Right atrium auricular region (tissue), 2 donors: Measurements from ENCODE around the gene CD22. TPM values are rescaled to one million over a fixed set of nuclear protein-coding genes. Genes with fewer than 3 reads are reported as not detected.

Experiments
- DNase-seq: peaks from one replicate; pipeline ENCODE4 v3.0.0-alpha.2; 2019; ENCODE audit warnings: low spot score
- H3K27ac ChIP-seq, 2 donors: fragments of 200-600 bp; sonication (generic); 1 replicate in 1 of 2; 2 replicates in 1 of 2; pipeline ENCODE4 v1.5.1; 2016 to 2019
- H3K27me3 ChIP-seq, 2 donors: fragments of 200-600 bp; sonication (generic); one replicate each; pipeline versions ENCODE4 v1.5.1 to v1.6.0; 2017 to 2019
- H3K36me3 ChIP-seq: fragments of 200-600 bp; sonication (generic); one replicate; pipeline ENCODE4 v1.5.1; 2016
- H3K4me1 ChIP-seq, 2 donors: fragments of 200-600 bp; sonication (generic); one replicate each; pipeline versions ENCODE4 v1.5.1 to v1.6.0; 2017 to 2019
- H3K4me3 ChIP-seq, 2 donors: fragments of 200-600 bp; sonication (generic); 1 replicate in 1 of 2; 2 replicates in 1 of 2; pipeline ENCODE4 v1.5.1; 2017 to 2019; ENCODE audit warnings: mild to moderate bottlenecking in 1 of 2, moderate library complexity in 1 of 2
- H3K9me3 ChIP-seq, 2 donors: fragments of 200-600 bp; sonication (generic); one replicate each; pipeline ENCODE4 v1.5.1; 2019
- CTCF ChIP-seq, 2 donors: fragments of 200-600 bp; sonication (generic); IDR thresholded peaks; one replicate each; pipeline ENCODE4 v1.5.1; 2019; ENCODE audit warnings: antibody characterized with exemption in 2 of 2
- total RNA-seq, 2 donors: library from RNA; depleted of rRNA; stranded (reverse); fragments of >200 nt; gene quantifications; one replicate each; pipeline ENCODE4 v1.1.0, GENCODE V29; 2016

The CD22 gene
- total RNA-seq, 2 donors from 2014 or later = 1.4 TPM; not detected in 1

GRCh38 chr19:35302446-35302845, 26.5 kb upstream of the CD22 start:
- H3K4me1 ChIP-seq = no peaks in the 10 kb centered on the region
- H3K27ac ChIP-seq = no peak overlapping the region
- no peaks in the 10 kb centered on the region for H3K36me3 ChIP-seq
- DNase-seq = no peak
- no peak for TF ChIP-seq CTCF (IDR thresholded peaks at IDR 0.05)
- no peak overlapping the region for H3K4me3 ChIP-seq
- no peaks in the 10 kb centered on the region for H3K27me3 ChIP-seq
- H3K9me3 ChIP-seq = no peaks in the 10 kb centered on the region

- no peaks in the 10 kb centered on the region for H3K4me1 ChIP-seq
- H3K27ac ChIP-seq = no peak overlapping the region
- H3K27me3 ChIP-seq = no peaks in the 10 kb centered on the region
- no peak overlapping the region for H3K4me3 ChIP-seq
- no peaks in the 10 kb centered on the region for H3K36me3 ChIP-seq
- TF ChIP-seq CTCF (IDR thresholded peaks at IDR 0.05) = no peak
- H3K9me3 ChIP-seq = no peaks in the 10 kb centered on the region
- no peak for DNase-seq
Observed at GRCh38 chr19:35303357-35303915, 25.6 kb upstream of the CD22 start.

GRCh38 chr19:35304036-35304435, 25.0 kb upstream of the CD22 start:
- Histone ChIP-seq H3K4me3 (no peak overlapping the region), H3K4me1 (no peaks in the 10 kb centered on the region), H3K36me3 (no peaks in the 10 kb centered on the region), H3K27me3 (no peaks in the 10 kb centered on the region), H3K27ac (no peak overlapping the region), H3K9me3 (no peaks in the 10 kb centered on the region)
- no peak for DNase-seq
- TF ChIP-seq CTCF (IDR thresholded peaks at IDR 0.05) = no peak

GRCh38 chr19:35305181-35305580, 23.8 kb upstream of the CD22 start:
- Histone ChIP-seq H3K36me3 (no peaks in the 10 kb centered on the region), H3K9me3 (no peaks in the 10 kb centered on the region), H3K4me1 (peaks cover 0 to 7% of the 10 kb centered on the region in 2 donors), H3K4me3 (no peak overlapping the region), H3K27ac (no peak overlapping the region), H3K27me3 (no peaks in the 10 kb centered on the region)
- DNase-seq = no peak
- TF ChIP-seq CTCF (IDR thresholded peaks at IDR 0.05) = no peak

GRCh38 chr19:35306473-35307246, 22.3 kb upstream of the CD22 start:
- TF ChIP-seq CTCF (IDR thresholded peaks at IDR 0.05) = no peak
- no peaks in the 10 kb centered on the region for H3K27me3 ChIP-seq
- no peaks in the 10 kb centered on the region for H3K36me3 ChIP-seq
- H3K4me1 ChIP-seq = peaks cover 0 to 7% of the 10 kb centered on the region in 2 donors
- DNase-seq = no peak
- H3K4me3 ChIP-seq = no peak overlapping the region
- no peak overlapping the region for H3K27ac ChIP-seq
- no peaks in the 10 kb centered on the region for H3K9me3 ChIP-seq
